Memory B cell (primary cell): ENCODE data around the gene NDUFA5.
A peak's percentile ranks its signal among the peaks of the same experiment; 100 is the strongest.

Experiments
- ATAC-seq: fragments of 150-1000 bp; cut with Tn5 transposase; 2 replicates; pipeline ENCODE4 v1.10.0; 2021; ENCODE audit warnings: low read depth, mild to moderate bottlenecking, moderate library complexity
- DNase-seq, 2 donors: peaks; one replicate each; pipeline ENCODE4 v3.0.0; 2022; ENCODE audit warnings: low spot score in 2 of 2
- H3K27ac Mint-ChIP-seq: one replicate; pipeline ENCODE4 v1.8.0; 2022; ENCODE audit warnings: mild to moderate bottlenecking, moderate library complexity, mixed read lengths
- H3K27me3 Mint-ChIP-seq: one replicate; pipeline ENCODE4 v1.8.0; 2022; ENCODE audit warnings: mixed read lengths
- H3K36me3 Mint-ChIP-seq: one replicate; pipeline ENCODE4 v1.8.0; 2022; ENCODE audit warnings: mild to moderate bottlenecking, mixed read lengths
- H3K4me1 Mint-ChIP-seq: one replicate; pipeline ENCODE4 v1.8.0; 2022; ENCODE audit warnings: mixed read lengths
- H3K4me3 Mint-ChIP-seq: one replicate; pipeline ENCODE4 v1.8.0; 2022; ENCODE audit warnings: mild to moderate bottlenecking, moderate library complexity, mixed read lengths
- H3K9me3 Mint-ChIP-seq: one replicate; pipeline ENCODE4 v1.8.0; 2022; ENCODE audit warnings: mixed read lengths

The NDUFA5 gene

DNA sequence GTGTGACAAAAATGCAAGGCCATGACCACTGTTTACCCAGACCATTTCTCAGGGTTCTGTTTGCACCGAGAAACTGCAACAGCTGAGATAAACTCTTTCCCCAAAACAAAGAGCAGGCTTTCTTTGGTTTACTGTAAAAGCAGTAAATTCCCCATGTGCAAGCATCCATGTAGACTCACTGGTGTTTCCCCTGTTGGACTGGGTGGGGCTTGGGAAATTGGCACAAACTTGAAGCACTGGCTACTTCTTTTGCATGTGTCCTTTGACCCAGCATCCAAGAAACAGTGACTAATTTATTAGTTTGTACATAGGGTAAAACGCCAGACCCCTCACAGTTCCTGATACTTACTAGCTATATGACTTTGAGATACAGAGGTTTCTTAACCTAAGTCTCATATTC lies 35.6 kb downstream of the NDUFA5 start:
- DNase-seq, result no peak
- peaks cover 2% of the 10 kb centered on the region for H3K27me3 Mint-ChIP-seq
- peaks cover 1% of the 10 kb centered on the region for H3K9me3 Mint-ChIP-seq
- no peak overlapping the region for H3K4me3 Mint-ChIP-seq
- ATAC-seq, result no peak
- H3K4me1 Mint-ChIP-seq, result no peaks in the 10 kb centered on the region
- H3K27ac Mint-ChIP-seq, result no peak overlapping the region
- no peaks in the 10 kb centered on the region for H3K36me3 Mint-ChIP-seq

DNA sequence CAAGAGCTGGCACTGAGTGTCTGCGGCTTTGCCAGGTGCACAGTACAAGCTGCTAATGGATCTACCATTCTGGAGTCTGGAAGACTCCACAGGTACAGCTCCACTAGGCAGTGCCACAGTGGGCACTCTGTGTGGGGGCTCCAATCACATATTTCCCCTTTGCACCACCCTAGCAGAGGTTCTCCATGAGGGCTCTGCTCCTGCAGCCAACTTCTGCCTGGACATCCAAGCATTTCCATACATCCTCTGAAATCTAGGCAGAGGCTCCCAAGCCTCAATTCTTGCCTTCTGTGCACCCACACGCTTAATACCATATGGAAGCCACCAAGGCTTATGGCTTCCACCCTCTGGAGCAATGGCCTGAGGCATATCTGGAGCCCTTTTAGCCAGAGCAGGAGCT lies 52.4 kb downstream of the NDUFA5 start:
- no peak overlapping the region for H3K27ac Mint-ChIP-seq
- peaks cover 5% of the 10 kb centered on the region for H3K27me3 Mint-ChIP-seq
- no peak for ATAC-seq
- no peak for DNase-seq
- no peaks in the 10 kb centered on the region for H3K4me1 Mint-ChIP-seq
- H3K36me3 Mint-ChIP-seq, result peaks cover 4% of the 10 kb centered on the region
- H3K9me3 Mint-ChIP-seq, result peaks cover 9% of the 10 kb centered on the region
- H3K4me3 Mint-ChIP-seq, result no peak overlapping the region

DNA sequence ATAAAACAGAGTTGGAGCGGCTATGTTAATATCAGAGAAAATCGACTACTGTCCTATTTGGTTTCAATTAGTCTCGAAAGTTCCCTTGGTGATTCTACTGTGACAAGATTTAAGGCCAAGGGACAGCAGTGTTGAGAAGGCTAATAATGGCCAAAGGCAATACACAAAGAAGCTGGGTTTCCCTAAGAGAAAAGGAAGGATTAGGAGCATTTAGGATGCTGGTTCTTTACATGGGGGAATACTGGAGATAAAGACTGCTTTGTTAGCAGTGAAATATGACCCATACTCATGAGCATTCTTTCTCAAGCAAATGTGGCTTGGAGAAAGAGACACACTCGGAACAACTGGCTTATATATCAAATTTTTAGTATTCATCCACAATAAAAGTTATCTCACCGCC lies 55.4 kb downstream of the NDUFA5 start:
- DNase-seq (no peak), ATAC-seq (no peak)
- H3K4me1 Mint-ChIP-seq, result no peaks in the 10 kb centered on the region
- no peak overlapping the region for H3K27ac Mint-ChIP-seq
- peaks cover 9% of the 10 kb centered on the region for H3K9me3 Mint-ChIP-seq
- H3K36me3 Mint-ChIP-seq, result peaks cover 4% of the 10 kb centered on the region
- H3K4me3 Mint-ChIP-seq, result no peak overlapping the region
- H3K27me3 Mint-ChIP-seq, result peaks cover 4% of the 10 kb centered on the region

DNA sequence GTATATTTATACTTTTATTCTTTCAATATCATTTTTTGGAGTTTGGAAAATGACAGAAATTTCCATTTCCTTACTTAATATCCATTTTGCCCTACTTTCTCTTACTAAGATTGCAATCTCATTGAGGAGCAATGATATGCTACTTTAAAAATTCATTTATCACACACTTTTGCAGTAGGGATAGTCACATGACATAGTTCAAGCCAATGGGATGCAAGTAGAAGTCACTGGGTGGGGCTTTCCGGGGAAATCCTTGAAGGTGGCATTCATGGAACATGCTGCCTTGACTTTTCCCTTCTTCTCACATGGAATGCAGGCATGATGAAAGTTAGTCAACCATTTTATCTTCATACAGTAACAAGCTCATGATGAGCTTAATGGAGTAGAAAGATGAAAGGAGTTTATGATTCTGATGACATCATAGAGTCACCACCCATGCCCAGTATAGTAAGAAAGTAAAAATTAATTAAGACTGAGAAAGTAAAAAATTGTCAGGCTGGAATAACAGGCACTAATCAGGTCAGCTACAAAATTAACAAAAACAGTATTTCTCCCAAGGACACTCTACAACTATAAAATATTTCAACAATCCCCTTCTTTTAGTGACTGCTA lies 56.6 kb downstream of the NDUFA5 start:
- Mint-ChIP-seq H3K36me3 (peaks cover 3% of the 10 kb centered on the region), H3K4me3 (no peak overlapping the region), H3K27me3 (peaks cover 6% of the 10 kb centered on the region), H3K9me3 (peaks cover 6% of the 10 kb centered on the region), H3K4me1 (no peaks in the 10 kb centered on the region), H3K27ac (no peak overlapping the region)
- ATAC-seq, result no peak
- no peak for DNase-seq

DNA sequence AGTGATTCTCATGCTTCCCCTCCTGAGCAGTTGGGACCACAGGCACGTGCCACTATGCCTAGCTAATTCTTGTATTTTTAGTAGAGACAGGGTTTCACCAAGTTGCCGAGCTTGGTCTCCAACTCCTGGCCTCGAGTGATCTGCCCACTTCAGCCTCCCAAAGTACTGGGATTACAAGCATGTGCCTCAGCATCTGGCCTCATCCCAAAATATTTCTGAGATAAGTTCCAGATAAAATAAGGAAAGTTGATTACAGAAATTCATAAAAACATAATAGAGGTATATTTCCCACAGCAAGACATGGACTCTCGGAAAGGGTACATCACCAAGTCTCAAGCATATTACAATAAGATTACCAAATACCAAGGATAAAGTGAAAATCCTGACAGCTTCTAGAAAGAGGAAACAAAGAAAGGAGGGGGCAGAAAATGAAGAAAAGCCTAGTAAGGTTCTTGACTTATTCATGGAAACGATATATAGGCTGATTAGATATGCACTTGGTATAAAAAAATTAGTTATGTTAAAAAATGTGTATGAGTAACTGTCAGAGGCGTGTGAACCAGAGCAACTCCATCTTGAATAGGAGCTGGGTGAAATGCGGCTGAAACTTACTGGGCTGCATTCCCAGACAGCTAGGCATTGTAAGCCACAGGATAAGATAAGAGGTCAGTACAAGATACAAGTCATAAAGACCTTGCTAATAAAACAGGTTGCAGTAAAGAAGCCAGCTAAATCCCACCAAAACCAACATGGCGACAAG lies 58.2 kb downstream of the NDUFA5 start:
- Mint-ChIP-seq H3K27ac (no peak overlapping the region), H3K4me3 (no peak overlapping the region), H3K4me1 (no peaks in the 10 kb centered on the region), H3K9me3 (no peaks in the 10 kb centered on the region), H3K36me3 (no peaks in the 10 kb centered on the region), H3K27me3 (peaks cover 6% of the 10 kb centered on the region)
- DNase-seq (no peak), ATAC-seq (no peak)

DNA sequence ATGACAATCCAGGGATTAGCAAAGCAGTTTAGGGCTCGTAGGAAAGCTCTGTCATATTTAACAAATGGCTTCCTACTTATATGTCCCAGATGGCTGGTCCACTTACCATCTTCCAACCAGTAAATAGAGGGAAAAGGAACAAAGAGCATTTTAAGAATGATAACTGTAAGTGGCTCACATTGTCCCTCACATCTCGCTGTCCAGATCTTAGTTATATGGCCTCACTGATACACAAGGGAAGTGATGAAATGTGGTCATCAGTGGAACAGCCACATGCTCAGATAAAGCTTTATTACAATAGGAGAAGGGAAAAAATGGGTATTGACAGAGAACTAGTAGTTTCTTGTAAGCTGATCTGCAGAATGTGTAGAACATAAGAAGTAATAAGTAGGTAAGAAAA lies 59.0 kb downstream of the NDUFA5 start:
- Mint-ChIP-seq H3K27ac (no peak overlapping the region), H3K4me1 (no peaks in the 10 kb centered on the region), H3K27me3 (peaks cover 6% of the 10 kb centered on the region), H3K9me3 (no peaks in the 10 kb centered on the region), H3K36me3 (no peaks in the 10 kb centered on the region), H3K4me3 (no peak overlapping the region)
- ATAC-seq, result no peak
- DNase-seq, result no peak

DNA sequence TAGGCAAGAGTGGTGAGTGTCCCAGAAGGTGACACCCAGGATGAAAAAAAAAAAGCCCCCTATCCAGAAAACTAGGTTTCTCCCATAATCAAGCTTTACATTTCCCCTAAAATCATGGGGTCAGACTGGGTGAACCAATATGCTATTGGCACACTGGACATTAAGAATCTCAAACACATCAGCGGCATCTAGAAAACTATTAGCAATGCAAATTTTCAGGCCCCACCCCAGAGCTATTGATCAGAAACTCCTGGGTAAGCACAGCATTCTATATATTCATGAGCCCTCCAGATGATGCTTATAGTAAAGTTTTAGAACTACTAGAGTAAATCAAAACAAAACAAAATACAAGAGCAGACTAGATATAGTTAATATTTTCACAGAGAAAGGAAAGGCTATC lies 59.6 kb downstream of the NDUFA5 start:
- Mint-ChIP-seq H3K36me3 (no peaks in the 10 kb centered on the region), H3K4me3 (no peak overlapping the region), H3K27me3 (peaks cover 6% of the 10 kb centered on the region), H3K4me1 (no peaks in the 10 kb centered on the region), H3K27ac (no peak overlapping the region), H3K9me3 (no peaks in the 10 kb centered on the region)
- no peak for DNase-seq
- ATAC-seq, result no peak

DNA sequence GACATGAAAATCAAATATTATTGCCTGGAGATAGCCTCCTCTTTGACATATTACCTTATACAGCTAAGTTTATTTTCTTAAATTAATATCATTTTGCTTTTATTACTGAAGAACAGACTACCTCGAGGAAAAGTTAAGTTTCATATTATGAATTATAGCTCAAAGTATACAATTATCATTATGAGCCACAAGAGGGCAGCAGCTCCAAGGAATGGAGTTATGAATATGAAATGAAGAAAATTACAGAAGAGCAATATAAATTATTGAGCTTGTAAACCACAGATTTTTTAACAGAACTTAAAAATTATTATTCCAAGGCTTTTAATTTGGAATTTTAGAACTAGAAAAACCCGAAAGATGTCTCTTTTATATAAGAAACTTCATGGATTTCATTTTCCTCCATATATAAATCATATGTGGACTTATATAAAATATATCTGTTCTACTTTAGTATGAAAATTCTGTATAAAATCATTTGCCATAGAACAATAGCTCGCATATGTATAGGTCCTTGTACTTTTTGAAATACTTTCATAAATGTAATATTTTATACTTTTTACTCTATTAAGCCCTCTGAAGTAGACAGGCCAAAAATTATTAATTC lies 63.3 kb downstream of the NDUFA5 start:
- Mint-ChIP-seq H3K4me1 (no peaks in the 10 kb centered on the region), H3K27ac (no peak overlapping the region), H3K4me3 (no peak overlapping the region), H3K27me3 (peaks cover 4% of the 10 kb centered on the region), H3K36me3 (no peaks in the 10 kb centered on the region), H3K9me3 (no peaks in the 10 kb centered on the region)
- ATAC-seq (peak; percentile 44), DNase-seq (peak in 1 of 2 donors; percentile 23)

DNA sequence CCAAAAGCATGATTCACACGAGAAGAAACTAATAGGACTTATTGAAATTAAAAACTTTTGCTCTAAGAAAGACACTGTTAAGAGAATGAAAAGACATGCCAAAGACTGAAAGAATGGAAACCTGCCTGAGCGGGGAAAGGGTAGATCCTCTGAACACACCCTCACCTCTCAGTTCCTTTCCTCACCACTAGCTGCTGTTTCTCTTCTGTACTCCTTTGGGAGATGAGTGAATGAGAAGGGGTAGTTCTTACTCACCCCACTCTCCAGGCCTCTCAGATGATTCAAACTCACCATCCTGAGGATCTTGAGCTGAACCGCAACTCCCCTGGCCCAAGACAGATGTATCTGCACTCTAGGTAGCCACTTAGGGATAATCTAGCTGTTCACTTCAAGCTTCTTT lies 65.1 kb downstream of the NDUFA5 start:
- no peaks in the 10 kb centered on the region for H3K9me3 Mint-ChIP-seq
- H3K27ac Mint-ChIP-seq, result no peak overlapping the region
- no peak overlapping the region for H3K4me3 Mint-ChIP-seq
- DNase-seq, result no peak
- H3K36me3 Mint-ChIP-seq, result no peaks in the 10 kb centered on the region
- no peaks in the 10 kb centered on the region for H3K4me1 Mint-ChIP-seq
- H3K27me3 Mint-ChIP-seq, result peaks cover 1% of the 10 kb centered on the region
- peak; percentile 39 for ATAC-seq
